ENCODE measurements around the gene OPCML. TPM values are rescaled to one million over a fixed set of nuclear protein-coding genes. Genes with fewer than 3 reads are reported as not detected.

OPCML gene
- total and polyA plus RNA-seq, 2 experiments from 2014 or later = 1.2 to 4.4 TPM

- Mint-ChIP-seq H3K27ac (no peak overlapping the region), H3K27me3 (ENCODE audit: insufficient read depth, low read depth, poor library complexity) (no peaks in the 10 kb centered on the region), H3K4me1 (peaks cover 9% of the 10 kb centered on the region), H3K4me3 (no peak overlapping the region), H3K9me3 (no peaks in the 10 kb centered on the region), H3K36me3 (ENCODE audit: low read depth) (no peaks in the 10 kb centered on the region)
- no peaks in the 10 kb centered on the region for H3K36me3 ChIP-seq (ENCODE audit: insufficient read depth)
- H2AFZ ChIP-seq = no peak overlapping the region
- H3K4me2 ChIP-seq = no peak overlapping the region
- no peaks in the 10 kb centered on the region for H3K79me2 ChIP-seq (replicated peaks; ENCODE audit: insufficient read depth)
- no peaks in the 10 kb centered on the region for H3F3A ChIP-seq (replicated peaks; ENCODE audit: low read depth)
- H3K27ac ChIP-seq (ENCODE audit: low read depth) = no peak overlapping the region
- H3K27me3 ChIP-seq (ENCODE audit: insufficient read depth) = no peaks in the 10 kb centered on the region
- DNase-seq (ENCODE audit: low spot score) = no peak
- no peak for TF ChIP-seq ETS1 (IDR thresholded peaks at IDR 0.05)
- no peak for TF ChIP-seq CREB1 (CRISPR knock-in tag; IDR thresholded peaks at IDR 0.05; ENCODE audit: low read depth)
- TF ChIP-seq CTCF (conservative IDR thresholded peaks at IDR 0.05; ENCODE audit: low read depth in 2 of 2) = no peak
- no peak for TF ChIP-seq ZNF462 (CRISPR knock-in tag; IDR thresholded peaks at IDR 0.05)
- no peak for TF ChIP-seq STAT1 (IDR thresholded peaks at IDR 0.05; ENCODE audit: unreplicated experiment)
- no peak for TF ChIP-seq ZNF331 (CRISPR knock-in tag; IDR thresholded peaks at IDR 0.05; ENCODE audit: low read depth)
- H3K4me1 ChIP-seq (ENCODE audit: insufficient read depth) = peaks cover 4% of the 10 kb centered on the region; the same call in 1 of the 2 replicates
- no peaks in the 10 kb centered on the region for H4K20me1 ChIP-seq (replicated peaks; ENCODE audit: insufficient read depth)
- H3K4me3 ChIP-seq = no peak overlapping the region
- no peak for ATAC-seq
- peaks cover 11% of the 10 kb centered on the region for H3K9me2 ChIP-seq (ENCODE audit: insufficient read depth)
Measured at GRCh38 chr11:133197425-133197824, 334.9 kb downstream of the OPCML start.

Measured in GM23338 (cell line).